HEK293 (cell line): ENCODE measurements around the gene NUDT13.

ENCODE experiments used
- MZF1 ChIP-seq: fragments of 450-650 bp; formaldehyde crosslinking; IDR thresholded peaks from 2 replicates; pipeline ENCODE4 v1.5.1; 2017; ENCODE audit warnings: missing biosample characterization, missing genetic modification characterization, borderline replicate concordance
- YY1 ChIP-seq: fragments of 450-650 bp; formaldehyde crosslinking; IDR thresholded peaks from 2 replicates; pipeline ENCODE4 v1.5.1; 2018; ENCODE audit warnings: missing biosample characterization, missing genetic modification characterization
- ZNF18 ChIP-seq: fragments of 450-650 bp; formaldehyde crosslinking; IDR thresholded peaks from 2 replicates; pipeline ENCODE4 v1.5.1; 2016; ENCODE audit warnings: missing biosample characterization, missing genetic modification characterization
- ZNF2 ChIP-seq: fragments of 450-650 bp; formaldehyde crosslinking; IDR thresholded peaks from 2 replicates; pipeline ENCODE4 v1.5.1; 2016; ENCODE audit warnings: missing biosample characterization, missing genetic modification characterization
- ZNF830 ChIP-seq: fragments of 450-650 bp; IDR thresholded peaks from 2 replicates; pipeline ENCODE4 v1.5.0; 2018; ENCODE audit warnings: missing biosample characterization, missing genetic modification characterization, low read depth, mild to moderate bottlenecking, moderate library complexity
- TF ChIP-seq, protein P1 (sequence below): fragments of 450-650 bp; formaldehyde crosslinking; IDR thresholded peaks from 2 replicates; pipeline ENCODE4 v1.5.1; 2016; ENCODE audit warnings: missing biosample characterization, missing genetic modification characterization

- TF ChIP-seq, protein P1, sequence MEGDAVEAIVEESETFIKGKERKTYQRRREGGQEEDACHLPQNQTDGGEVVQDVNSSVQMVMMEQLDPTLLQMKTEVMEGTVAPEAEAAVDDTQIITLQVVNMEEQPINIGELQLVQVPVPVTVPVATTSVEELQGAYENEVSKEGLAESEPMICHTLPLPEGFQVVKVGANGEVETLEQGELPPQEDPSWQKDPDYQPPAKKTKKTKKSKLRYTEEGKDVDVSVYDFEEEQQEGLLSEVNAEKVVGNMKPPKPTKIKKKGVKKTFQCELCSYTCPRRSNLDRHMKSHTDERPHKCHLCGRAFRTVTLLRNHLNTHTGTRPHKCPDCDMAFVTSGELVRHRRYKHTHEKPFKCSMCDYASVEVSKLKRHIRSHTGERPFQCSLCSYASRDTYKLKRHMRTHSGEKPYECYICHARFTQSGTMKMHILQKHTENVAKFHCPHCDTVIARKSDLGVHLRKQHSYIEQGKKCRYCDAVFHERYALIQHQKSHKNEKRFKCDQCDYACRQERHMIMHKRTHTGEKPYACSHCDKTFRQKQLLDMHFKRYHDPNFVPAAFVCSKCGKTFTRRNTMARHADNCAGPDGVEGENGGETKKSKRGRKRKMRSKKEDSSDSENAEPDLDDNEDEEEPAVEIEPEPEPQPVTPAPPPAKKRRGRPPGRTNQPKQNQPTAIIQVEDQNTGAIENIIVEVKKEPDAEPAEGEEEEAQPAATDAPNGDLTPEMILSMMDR (tag by site-specific recombination) = no peak
- TF ChIP-seq YY1 (tag by site-specific recombination) = no peak
- no peak for TF ChIP-seq ZNF2 (tag by site-specific recombination)
- TF ChIP-seq MZF1 (tag by site-specific recombination) = no peak
- TF ChIP-seq ZNF830 (tag by site-specific recombination) = no peak
- no peak for TF ChIP-seq ZNF18 (tag by site-specific recombination)
These were observed 13.0 kb upstream of the NUDT13 start for GRCh38 chr10:73097305-73097670.
